Ascending aorta (tissue), 2 donors: ENCODE data around the gene TPPP. TPM values are rescaled to one million over a fixed set of nuclear protein-coding genes. Genes with fewer than 3 reads are reported as not detected.
"Not testable (repeated sequence)": the region's sequence is repeated elsewhere in the genome, so short reads cannot be mapped to it uniquely, and the experiment has no call there.

Source experiments
- DNase-seq, 2 donors: peaks; one replicate each; pipeline ENCODE4 v3.0.0-alpha.2; 2019; ENCODE audit warnings: low spot score in 2 of 2
- H3K27ac ChIP-seq, 2 donors: fragments of 200-600 bp; sonication (generic); one replicate each; pipeline ENCODE4 v1.5.1; 2016 to 2017; ENCODE audit warnings: mild to moderate bottlenecking in 1 of 2
- H3K27me3 ChIP-seq: fragments of 200-600 bp; sonication (generic); one replicate; pipeline ENCODE4 v1.5.1; 2017
- H3K36me3 ChIP-seq, 2 donors: fragments of 200-600 bp; sonication (generic); one replicate each; pipeline ENCODE4 v1.5.1; 2016
- H3K4me1 ChIP-seq, 2 donors: fragments of 200-600 bp; sonication (generic); one replicate each; pipeline ENCODE4 v1.5.1; 2016 to 2017; ENCODE audit warnings: mild to moderate bottlenecking in 1 of 2
- H3K4me3 ChIP-seq, 2 donors: fragments of 200-600 bp; sonication (generic); one replicate each; pipeline ENCODE4 v1.5.1; 2016 to 2017; ENCODE audit warnings: mild to moderate bottlenecking in 1 of 2
- H3K9me3 ChIP-seq, 2 donors: fragments of 200-600 bp; sonication (generic); one replicate each; pipeline ENCODE4 v1.5.1; 2016
- intact Hi-C: fragments of 100-400 bp; cut with DNase I; formaldehyde crosslinking; loops from one replicate; pipeline ENCODE4 v1.15.1; 2023
- total RNA-seq: library from RNA; depleted of rRNA; stranded (reverse); fragments of >200 nt; gene quantifications from one replicate; pipeline ENCODE4 v1.1.0, GENCODE V29; 2016
- TF ChIP-seq, protein P1 (sequence below), 3 experiments: fragments of 200-600 bp in 2 of 3; fragments of 450-650 bp in 1 of 3; sonication (generic) in 2 of 3; IDR thresholded peaks; one replicate each; pipeline ENCODE4 v1.5.1; 2016 to 2019; ENCODE audit warnings: antibody characterized with exemption in 3 of 3, mild to moderate bottlenecking in 1 of 3, moderate library complexity in 1 of 3

TPPP gene
- total RNA-seq, 1 donor from 2014 or later: 13.8 TPM

DNA sequence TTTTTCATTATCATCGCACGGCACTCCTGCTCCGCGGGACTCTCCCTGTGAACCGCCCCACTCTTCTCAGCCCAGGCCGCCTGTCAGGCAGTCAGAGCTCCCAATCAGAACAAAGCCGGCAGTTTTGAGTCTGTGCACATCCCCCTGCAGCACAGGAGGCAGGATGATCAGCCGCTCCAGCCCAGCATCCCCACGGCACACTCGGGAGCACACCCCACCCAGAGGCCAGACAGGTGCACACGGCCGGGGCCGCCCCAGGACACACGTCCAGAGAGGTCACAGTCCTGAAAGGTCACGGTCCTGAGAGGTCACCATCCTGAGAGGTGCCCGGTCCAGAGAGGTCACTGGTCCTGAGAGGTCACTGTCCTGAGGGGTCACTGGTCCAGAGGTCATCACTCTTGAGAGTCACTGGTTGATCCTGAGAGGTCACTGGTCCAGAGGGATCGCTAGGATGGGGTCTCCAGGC, 8.4 kb downstream of the TPPP start:
- TF ChIP-seq, protein P1, sequence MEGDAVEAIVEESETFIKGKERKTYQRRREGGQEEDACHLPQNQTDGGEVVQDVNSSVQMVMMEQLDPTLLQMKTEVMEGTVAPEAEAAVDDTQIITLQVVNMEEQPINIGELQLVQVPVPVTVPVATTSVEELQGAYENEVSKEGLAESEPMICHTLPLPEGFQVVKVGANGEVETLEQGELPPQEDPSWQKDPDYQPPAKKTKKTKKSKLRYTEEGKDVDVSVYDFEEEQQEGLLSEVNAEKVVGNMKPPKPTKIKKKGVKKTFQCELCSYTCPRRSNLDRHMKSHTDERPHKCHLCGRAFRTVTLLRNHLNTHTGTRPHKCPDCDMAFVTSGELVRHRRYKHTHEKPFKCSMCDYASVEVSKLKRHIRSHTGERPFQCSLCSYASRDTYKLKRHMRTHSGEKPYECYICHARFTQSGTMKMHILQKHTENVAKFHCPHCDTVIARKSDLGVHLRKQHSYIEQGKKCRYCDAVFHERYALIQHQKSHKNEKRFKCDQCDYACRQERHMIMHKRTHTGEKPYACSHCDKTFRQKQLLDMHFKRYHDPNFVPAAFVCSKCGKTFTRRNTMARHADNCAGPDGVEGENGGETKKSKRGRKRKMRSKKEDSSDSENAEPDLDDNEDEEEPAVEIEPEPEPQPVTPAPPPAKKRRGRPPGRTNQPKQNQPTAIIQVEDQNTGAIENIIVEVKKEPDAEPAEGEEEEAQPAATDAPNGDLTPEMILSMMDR (IDR thresholded peaks at IDR 0.05): no peak
- H3K4me3 ChIP-seq: no peak overlapping the region
- no peak overlapping the region for H3K27ac ChIP-seq
- no peaks in the 10 kb centered on the region for H3K9me3 ChIP-seq
- H3K27me3 ChIP-seq: no peaks in the 10 kb centered on the region
- H3K36me3 ChIP-seq: no peaks in the 10 kb centered on the region
- intact Hi-C loops: no loop called here
- no peak for DNase-seq
- H3K4me1 ChIP-seq: no peaks in the 10 kb centered on the region

- no peaks in the 10 kb centered on the region for H3K9me3 ChIP-seq
- H3K36me3 ChIP-seq: no peaks in the 10 kb centered on the region
- no peaks in the 10 kb centered on the region for H3K27me3 ChIP-seq
- H3K4me3 ChIP-seq: no peak overlapping the region
- TF ChIP-seq, protein P1 (IDR thresholded peaks at IDR 0.05): no peak
- no peak overlapping the region for H3K27ac ChIP-seq
- intact Hi-C loops: no loop called here
- no peaks in the 10 kb centered on the region for H3K4me1 ChIP-seq
- peak in 1 of 2 donors; percentile 61 for DNase-seq
Observed at GRCh38 chr5:683551-684481, 9.3 kb downstream of the TPPP start.

DNA sequence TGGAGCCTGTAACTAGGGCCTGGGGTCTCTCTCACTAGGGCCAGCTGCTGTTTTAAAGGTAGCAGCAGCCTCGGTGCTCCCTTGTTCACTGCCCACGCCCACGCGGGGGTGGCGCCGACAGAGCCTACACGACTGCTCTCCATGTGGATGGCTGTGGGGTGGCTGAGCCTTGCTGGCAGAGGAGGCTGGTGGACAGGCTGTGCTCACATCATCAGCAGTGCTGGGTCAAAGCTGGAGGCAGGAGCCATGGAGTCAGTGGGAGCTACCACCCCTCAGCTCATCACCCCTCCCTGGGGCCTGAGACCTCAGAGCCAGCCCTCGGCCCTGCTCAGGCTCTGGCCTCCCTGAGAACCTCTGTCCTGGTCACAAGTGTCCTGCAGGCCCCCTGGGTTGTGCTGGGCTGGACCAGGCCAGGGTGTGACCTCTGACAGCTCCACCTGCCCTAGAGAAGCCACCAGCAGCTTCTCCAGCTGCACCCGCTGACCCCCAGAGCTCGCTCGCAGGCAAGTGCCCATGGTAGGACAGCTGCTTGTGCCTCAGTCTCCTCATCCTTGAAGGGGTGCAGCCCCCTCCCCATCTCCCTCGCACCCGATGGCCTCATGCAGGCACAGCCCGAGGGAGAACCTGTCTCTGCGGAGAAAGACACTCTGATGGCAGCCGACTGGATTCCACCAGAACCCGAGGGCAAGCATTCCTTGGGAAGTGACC, 10.3 kb downstream of the TPPP start:
- H3K27ac ChIP-seq, intact Hi-C loops, H3K27me3 ChIP-seq, H3K36me3 ChIP-seq, H3K4me1 ChIP-seq, H3K4me3 ChIP-seq, H3K9me3 ChIP-seq: not testable (repeated sequence)
- peak in 1 of 2 donors; percentile 54 for DNase-seq

- H3K27ac ChIP-seq, H3K9me3 ChIP-seq, H3K27me3 ChIP-seq, H3K4me3 ChIP-seq, H3K4me1 ChIP-seq, H3K36me3 ChIP-seq, intact Hi-C loops: not testable (repeated sequence)
- DNase-seq: peak in 1 of 2 donors; percentile 18
Observed at GRCh38 chr5:682216-682615, 10.9 kb downstream of the TPPP start.

GRCh38 chr5:681317-682191, 11.6 kb downstream of the TPPP start:
- peak in 1 of 2 donors; percentile 58 for DNase-seq

GRCh38 chr5:680836-681235, 12.3 kb downstream of the TPPP start:
- H3K4me1 ChIP-seq, H3K4me3 ChIP-seq, intact Hi-C loops, H3K27me3 ChIP-seq, H3K9me3 ChIP-seq, H3K27ac ChIP-seq, H3K36me3 ChIP-seq: not testable (repeated sequence)
- peak in 1 of 2 donors; percentile 57 for DNase-seq

More at GRCh38 chr5:681317-682191, 11.6 kb downstream of the TPPP start:
- H3K9me3 ChIP-seq, H3K36me3 ChIP-seq, H3K4me3 ChIP-seq, H3K27me3 ChIP-seq, H3K27ac ChIP-seq, intact Hi-C loops, H3K4me1 ChIP-seq: not testable (repeated sequence)

- H3K27ac ChIP-seq, H3K4me1 ChIP-seq, H3K36me3 ChIP-seq, H3K9me3 ChIP-seq, H3K4me3 ChIP-seq, H3K27me3 ChIP-seq, intact Hi-C loops: not testable (repeated sequence)
- DNase-seq: peak in 1 of 2 donors; percentile 54
Observed at GRCh38 chr5:680118-680795, 12.9 kb downstream of the TPPP start.

DNA sequence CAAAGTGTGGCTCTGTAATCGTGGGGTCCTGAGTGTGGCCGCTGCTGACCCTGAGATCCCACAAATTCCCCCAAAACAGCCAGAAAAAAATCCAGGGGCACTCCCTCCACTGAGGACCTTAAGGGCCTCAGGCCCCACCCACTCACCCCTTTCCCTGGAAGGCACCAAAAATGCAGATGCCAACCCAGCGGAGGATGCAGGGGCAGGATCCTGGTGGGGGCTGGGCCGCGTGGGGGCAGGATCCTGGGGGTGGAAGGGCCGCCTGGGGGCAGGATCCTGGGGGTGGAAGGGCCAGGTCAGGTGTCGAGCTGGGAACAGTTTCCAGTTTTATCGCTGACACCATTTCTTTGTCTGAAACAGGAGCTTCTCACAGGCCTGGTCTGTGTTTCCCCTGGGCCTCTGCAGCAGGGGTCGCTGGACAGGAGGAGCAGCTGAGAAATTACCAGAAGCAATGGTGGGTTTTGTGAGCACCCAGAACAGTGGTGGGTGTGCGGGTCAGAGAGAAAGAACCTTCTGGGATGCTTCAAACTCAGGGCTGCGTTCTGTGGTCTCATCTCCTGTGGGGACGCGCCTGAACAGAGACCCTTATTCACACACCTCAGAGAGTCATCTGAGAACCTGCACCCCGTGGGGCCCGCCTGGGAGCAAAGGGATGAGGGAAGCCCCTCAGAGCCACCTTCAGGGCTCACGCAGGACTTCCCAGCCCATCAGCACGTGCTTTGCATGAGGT, 13.8 kb downstream of the TPPP start:
- intact Hi-C loops: loop anchor here (10.0 kb wide), 1 partner anchor 105 kb away; the partner anchor contains the start of gene ZDHHC11B
- not testable (repeated sequence) for H3K9me3 ChIP-seq, H3K4me1 ChIP-seq, H3K27me3 ChIP-seq, H3K4me3 ChIP-seq, H3K36me3 ChIP-seq, H3K27ac ChIP-seq
- peak in 1 of 2 donors; percentile 47 for DNase-seq

DNA sequence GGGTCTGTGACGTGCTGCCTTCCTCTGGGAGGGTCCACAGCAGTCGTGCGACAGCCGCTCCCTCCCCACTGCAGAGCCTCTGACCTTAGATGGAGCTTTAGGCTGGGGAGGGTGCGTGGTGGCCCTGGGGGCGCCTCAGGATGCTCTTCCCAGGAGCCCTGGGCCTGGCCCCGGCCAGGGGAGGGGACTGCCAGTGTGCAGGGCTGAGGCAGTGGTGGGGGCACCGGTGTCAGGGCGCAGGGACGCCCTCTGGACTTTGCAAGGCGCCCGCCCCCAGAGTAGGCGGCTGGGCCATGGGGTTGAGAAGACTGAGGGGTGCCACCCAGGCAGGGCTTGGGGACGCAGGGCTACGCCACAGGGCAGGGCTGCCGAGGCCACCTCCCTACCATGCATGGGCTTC, 14.6 kb downstream of the TPPP start:
- H3K27me3 ChIP-seq, H3K27ac ChIP-seq, H3K9me3 ChIP-seq, H3K36me3 ChIP-seq, H3K4me3 ChIP-seq: not testable (repeated sequence)
- H3K4me1 ChIP-seq: peaks cover 5 to 12% of the 10 kb centered on the region in 2 donors
- intact Hi-C loops: loop anchor here (10.0 kb wide), 1 partner anchor 106 kb away; the partner anchor contains the start of gene ZDHHC11B
- peak in 1 of 2 donors; percentile 18 for DNase-seq
